ENCODE measurements around the gene ANKH.

The ANKH gene

DNA sequence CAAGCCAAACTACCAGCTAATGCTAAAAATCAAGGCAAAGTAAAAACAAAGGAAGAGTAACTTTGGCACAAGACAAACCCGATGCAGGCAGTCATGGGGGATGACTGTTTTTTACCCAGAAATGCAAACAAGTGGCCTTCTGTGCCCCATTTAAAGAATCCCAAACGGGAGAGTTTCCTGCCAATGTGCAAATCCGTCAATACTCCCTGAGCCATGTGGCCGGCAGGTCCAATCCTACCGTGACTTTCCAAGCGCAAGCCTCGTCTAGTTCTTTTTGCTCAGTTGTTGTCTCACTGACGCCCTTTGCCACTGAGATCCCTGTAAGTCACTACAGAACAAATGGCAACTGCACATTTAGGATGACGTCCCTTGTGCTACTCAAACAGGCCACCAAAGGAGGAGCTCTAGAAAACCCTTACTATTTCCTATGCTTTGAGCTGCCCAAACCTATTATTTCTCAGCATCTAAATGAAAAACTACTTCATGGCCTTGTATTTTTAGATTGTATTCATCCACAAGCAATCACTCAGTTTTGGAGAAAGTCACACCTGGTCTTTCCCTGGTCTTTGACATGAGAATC is 163.7 kb downstream of the ANKH start:
- H3K27ac ChIP-seq: no peak overlapping the region; the same call in 1 of the 2 replicates

GRCh38 chr5:14706615-14707021 is 165.0 kb downstream of the ANKH start:
- peak overlapping the region; percentile 40 for H3K27ac ChIP-seq
- TF ChIP-seq, protein P1, sequence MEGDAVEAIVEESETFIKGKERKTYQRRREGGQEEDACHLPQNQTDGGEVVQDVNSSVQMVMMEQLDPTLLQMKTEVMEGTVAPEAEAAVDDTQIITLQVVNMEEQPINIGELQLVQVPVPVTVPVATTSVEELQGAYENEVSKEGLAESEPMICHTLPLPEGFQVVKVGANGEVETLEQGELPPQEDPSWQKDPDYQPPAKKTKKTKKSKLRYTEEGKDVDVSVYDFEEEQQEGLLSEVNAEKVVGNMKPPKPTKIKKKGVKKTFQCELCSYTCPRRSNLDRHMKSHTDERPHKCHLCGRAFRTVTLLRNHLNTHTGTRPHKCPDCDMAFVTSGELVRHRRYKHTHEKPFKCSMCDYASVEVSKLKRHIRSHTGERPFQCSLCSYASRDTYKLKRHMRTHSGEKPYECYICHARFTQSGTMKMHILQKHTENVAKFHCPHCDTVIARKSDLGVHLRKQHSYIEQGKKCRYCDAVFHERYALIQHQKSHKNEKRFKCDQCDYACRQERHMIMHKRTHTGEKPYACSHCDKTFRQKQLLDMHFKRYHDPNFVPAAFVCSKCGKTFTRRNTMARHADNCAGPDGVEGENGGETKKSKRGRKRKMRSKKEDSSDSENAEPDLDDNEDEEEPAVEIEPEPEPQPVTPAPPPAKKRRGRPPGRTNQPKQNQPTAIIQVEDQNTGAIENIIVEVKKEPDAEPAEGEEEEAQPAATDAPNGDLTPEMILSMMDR (conservative IDR thresholded peaks at IDR 0.05): no peak

More for the DNA sequence above, 163.7 kb downstream of the ANKH start:
- TF ChIP-seq, protein P1 (conservative IDR thresholded peaks at IDR 0.05): no peak

GRCh38 chr5:14705556-14705955 is 166.0 kb downstream of the ANKH start:
- H3K27ac ChIP-seq: no peak overlapping the region
- TF ChIP-seq, protein P1 (conservative IDR thresholded peaks at IDR 0.05): no peak

- TF ChIP-seq, protein P1 (conservative IDR thresholded peaks at IDR 0.05): no peak
Observed at GRCh38 chr5:14702238-14702839, 169.2 kb downstream of the ANKH start.

GRCh38 chr5:14701556-14701955 is 170.0 kb downstream of the ANKH start:
- no peak overlapping the region for H3K27ac ChIP-seq
- TF ChIP-seq, protein P1 (conservative IDR thresholded peaks at IDR 0.05): no peak

More at GRCh38 chr5:14702238-14702839, 169.2 kb downstream of the ANKH start:
- H3K27ac ChIP-seq: no peak overlapping the region

GRCh38 chr5:14700478-14701436 is 170.8 kb downstream of the ANKH start:
- TF ChIP-seq, protein P1 (conservative IDR thresholded peaks at IDR 0.05): no peak
- H3K27ac ChIP-seq: no peak overlapping the region

- TF ChIP-seq, protein P1 (conservative IDR thresholded peaks at IDR 0.05): no peak
- no peak overlapping the region for H3K27ac ChIP-seq
Observed at GRCh38 chr5:14699807-14700400, 171.7 kb downstream of the ANKH start.
